Activated CD4-positive, alpha-beta T cell treated with anti-CD3 and anti-CD28 coated beads for 24 hours (primary cell): ENCODE results near the gene OR2T5.
"Not testable (repeated sequence)": the region's sequence is repeated elsewhere in the genome, so short reads cannot be mapped to it uniquely, and the experiment has no call there.

Experiments used
- DNase-seq, 2 donors: peaks; one replicate each; pipeline ENCODE4 v3.0.0-alpha.2; 2020; ENCODE audit warnings: low read depth in 2 of 2

OR2T5 gene

GRCh38 chr1:248500305-248501035 lies 12.1 kb downstream of the OR2T5 start:
- DNase-seq: not testable (repeated sequence)

- DNase-seq: not testable (repeated sequence)
These were observed 19.4 kb downstream of the OR2T5 start, which contains the start of gene OR2G6 for GRCh38 chr1:248507773-248508172. TSS of gene OR2G6 (plus strand) at chr1:248508073. CDS start at chr1:248521647, 13,574 bp downstream.

GRCh38 chr1:248510217-248510616 lies 21.8 kb downstream of the OR2T5 start:
- not testable (repeated sequence) for DNase-seq

- DNase-seq: no peak
These were observed 33.5 kb downstream of the OR2T5 start for GRCh38 chr1:248521856-248522255.

GRCh38 chr1:248537449-248537848 lies 49.1 kb downstream of the OR2T5 start:
- DNase-seq: not testable (repeated sequence)
